Hepatocyte (in vitro differentiated cells): ENCODE measurements around the gene SLC22A23. TPM values are rescaled to one million over a fixed set of nuclear protein-coding genes. Genes with fewer than 3 reads are reported as not detected.

Source experiments
- DNase-seq: peaks from one replicate; pipeline ENCODE4 v3.0.0-alpha.2; 2016; ENCODE audit warnings: low spot score
- H2AFZ ChIP-seq: fragments of 200-600 bp; sonication (generic); 2 replicates; pipeline ENCODE4 v1.6.0; 2016; ENCODE audit warnings: antibody characterized with exemption, mild to moderate bottlenecking
- H3K27ac ChIP-seq: fragments of 200-600 bp; sonication (generic); 2 replicates; pipeline ENCODE4 v1.5.1; 2016; ENCODE audit warnings: mild to moderate bottlenecking
- H3K27me3 ChIP-seq: fragments of 200-600 bp; sonication (generic); 2 replicates; pipeline ENCODE4 v1.6.1; 2016
- H3K36me3 ChIP-seq: fragments of 200-600 bp; sonication (generic); replicated peaks from 2 replicates; pipeline ENCODE4 v1.5.1; 2016; ENCODE audit warnings: low read depth; ENCODE audit not compliant: insufficient read depth
- H3K4me1 ChIP-seq: fragments of 200-600 bp; sonication (generic); 2 replicates; pipeline ENCODE4 v1.5.1; 2016; ENCODE audit warnings: mild to moderate bottlenecking, moderate library complexity; ENCODE audit not compliant: insufficient read depth
- H3K4me2 ChIP-seq: fragments of 200-600 bp; sonication (generic); 2 replicates; pipeline ENCODE4 v1.6.0; 2016
- H3K4me3 ChIP-seq: fragments of 200-600 bp; sonication (generic); 2 replicates; pipeline ENCODE4 v1.5.1; 2016; ENCODE audit warnings: mild to moderate bottlenecking
- H3K79me2 ChIP-seq: fragments of 200-600 bp; sonication (generic); 2 replicates; pipeline ENCODE4 v1.6.0; 2017; ENCODE audit warnings: mild to moderate bottlenecking
- H3K9me2 ChIP-seq: fragments of 200-600 bp; sonication (generic); replicated peaks from 2 replicates; pipeline ENCODE4 v1.6.0; 2017; ENCODE audit warnings: mild to moderate bottlenecking; ENCODE audit not compliant: insufficient read depth
- H3K9me3 ChIP-seq: fragments of 200-600 bp; sonication (generic); 2 replicates; pipeline ENCODE4 v1.5.1; 2016; ENCODE audit warnings: low read depth, mild to moderate bottlenecking
- H4K20me1 ChIP-seq: fragments of 200-600 bp; sonication (generic); 2 replicates; pipeline ENCODE4 v1.6.0; 2016; ENCODE audit warnings: mild to moderate bottlenecking; ENCODE audit not compliant: insufficient read depth, poor library complexity, severe bottlenecking
- CTCF ChIP-seq: fragments of 200-600 bp; sonication (generic); IDR thresholded peaks from 2 replicates; pipeline ENCODE4 v1.5.1; 2016; ENCODE audit warnings: antibody characterized with exemption, mild to moderate bottlenecking; ENCODE audit not compliant: poor library complexity
- EZH2 ChIP-seq: fragments of 200-600 bp; sonication (generic); IDR thresholded peaks from 2 replicates; pipeline ENCODE4 v1.6.1; 2016; ENCODE audit warnings: antibody characterized with exemption, mild to moderate bottlenecking, borderline replicate concordance
- EZH2phosphoT487 ChIP-seq: fragments of 200-600 bp; sonication (generic); IDR thresholded peaks from one replicate; pipeline ENCODE4 v1.6.1; 2018; ENCODE audit warnings: antibody characterized with exemption, mild to moderate bottlenecking, low read depth, moderate library complexity; ENCODE audit not compliant: unreplicated experiment, severe bottlenecking
- whole genome bisulfite sequencing: methylation state at CpG from one replicate; pipeline ENCODE4 v1.1.6; 2016; ENCODE audit warnings: low lambda C conversion rate; ENCODE audit errors: missing lambda C conversion rate; 5-methylcytosine and 5-hydroxymethylcytosine counted together
- polyA plus RNA-seq: library from polyadenylated mRNA; unstranded; fragments of >200 nt; fragmentation: Nextera tagmentation; extraction: Ambion mirVana; gene quantifications from 2 replicates; pipeline ENCODE4 v1.2.1, GENCODE V29; 2016
- total RNA-seq: library from RNA; depleted of rRNA; stranded (reverse); fragments of >200 nt; gene quantifications from 2 replicates; pipeline ENCODE4 v1.2.3, GENCODE V29; 2014

Gene SLC22A23
- total and polyA plus RNA-seq, 2 experiments from 2014 or later: 14.3 to 14.8 TPM

- Histone ChIP-seq H3K79me2 (no peaks in the 10 kb centered on the region), H3K27ac (no peak overlapping the region), H3K36me3 (no peaks in the 10 kb centered on the region), H3K4me2 (no peak overlapping the region), H3K4me1 (no peaks in the 10 kb centered on the region), H4K20me1 (no peaks in the 10 kb centered on the region), H3K4me3 (no peak overlapping the region), H3K9me2 (no peaks in the 10 kb centered on the region), H2AFZ (no peak overlapping the region), H3K9me3 (no peaks in the 10 kb centered on the region), H3K27me3 (no peaks in the 10 kb centered on the region)
- no peak for DNase-seq
- TF ChIP-seq CTCF: no peak
- no peak for TF ChIP-seq EZH2phosphoT487
- no peak for TF ChIP-seq EZH2
- WGBS: 94% methylated on average over 15 of the region's 15 CpGs
Measured at GRCh38 chr6:3290149-3290930, 166.5 kb downstream of the SLC22A23 start.

GRCh38 chr6:3289664-3290055, 167.2 kb downstream of the SLC22A23 start:
- H3K36me3 ChIP-seq: no peaks in the 10 kb centered on the region

GRCh38 chr6:3288711-3289663, 167.9 kb downstream of the SLC22A23 start:
- WGBS: 94% methylated on average over 21 of the region's 21 CpGs

More at GRCh38 chr6:3289664-3290055, 167.2 kb downstream of the SLC22A23 start:
- Histone ChIP-seq H3K27ac (no peak overlapping the region), H4K20me1 (no peaks in the 10 kb centered on the region), H3K9me2 (no peaks in the 10 kb centered on the region), H3K9me3 (no peaks in the 10 kb centered on the region), H3K4me2 (no peak overlapping the region), H3K4me1 (no peaks in the 10 kb centered on the region), H3K4me3 (no peak overlapping the region), H3K79me2 (no peaks in the 10 kb centered on the region), H3K27me3 (no peaks in the 10 kb centered on the region), H2AFZ (no peak overlapping the region)
- no peak for DNase-seq
- TF ChIP-seq CTCF (no peak), EZH2 (no peak), EZH2phosphoT487 (no peak)
- whole genome bisulfite sequencing: 91% methylated on average over 7 of the region's 7 CpGs

More at GRCh38 chr6:3288711-3289663, 167.9 kb downstream of the SLC22A23 start:
- Histone ChIP-seq H4K20me1 (no peaks in the 10 kb centered on the region), H3K27ac (no peak overlapping the region), H3K79me2 (no peaks in the 10 kb centered on the region), H2AFZ (no peak overlapping the region), H3K9me3 (no peaks in the 10 kb centered on the region), H3K4me1 (no peaks in the 10 kb centered on the region), H3K36me3 (no peaks in the 10 kb centered on the region), H3K4me2 (no peak overlapping the region), H3K9me2 (no peaks in the 10 kb centered on the region), H3K4me3 (no peak overlapping the region), H3K27me3 (no peaks in the 10 kb centered on the region)
- no peak for DNase-seq
- TF ChIP-seq EZH2phosphoT487 (no peak), EZH2 (no peak), CTCF (no peak)
